Endometrium (tissue), 2 donors: ENCODE measurements around the gene SERPINB11.
"Not testable (repeated sequence)": the region's sequence is repeated elsewhere in the genome, so short reads cannot be mapped to it uniquely, and the experiment has no call there.

Experiments used
- FAIRE-seq: peaks from 2 replicates; lab custom pipeline; 2012; peaks lifted over from hg19 to GRCh38; lab: Jason Lieb, UNC
- donor health status: control.
- donor health status: control.

Gene SERPINB11

DNA sequence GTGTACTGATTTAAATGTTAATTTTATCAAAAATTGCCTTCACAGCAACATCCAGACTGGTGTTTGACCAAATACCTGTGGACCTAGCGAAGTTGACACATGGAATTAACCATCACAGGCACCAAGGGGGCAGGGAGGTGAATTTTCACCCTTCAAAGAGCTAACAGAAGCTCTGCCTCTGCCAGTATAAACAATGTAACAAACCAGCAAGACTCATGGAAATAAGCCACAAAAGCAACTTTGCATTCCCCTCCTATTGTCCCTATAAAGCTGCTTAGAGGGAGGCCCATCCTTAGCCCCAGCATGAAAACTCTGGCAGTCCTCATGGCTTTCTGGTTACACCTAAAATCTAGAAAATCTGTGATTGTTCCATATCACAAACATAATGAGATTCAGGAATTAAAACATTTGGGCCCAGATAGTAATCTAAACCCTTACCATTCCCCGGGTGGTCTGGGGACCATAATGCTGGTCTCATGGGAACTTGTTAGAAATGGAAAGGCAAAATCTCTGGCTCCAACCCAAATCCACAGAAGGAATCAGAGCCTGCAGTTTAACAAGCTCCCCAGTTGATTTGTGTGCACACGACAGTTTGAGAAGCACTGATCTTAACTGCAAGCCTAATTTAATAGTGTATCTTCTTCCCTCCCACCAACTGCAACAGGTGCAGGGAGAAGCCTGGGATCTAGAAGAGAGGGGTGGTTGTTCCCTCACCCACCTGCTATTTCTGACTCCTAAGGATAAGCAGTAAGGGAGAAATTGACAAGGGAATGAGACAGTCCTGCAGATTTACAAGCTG, 23.1 kb downstream of the SERPINB11 start:
- FAIRE-seq = no peak

DNA sequence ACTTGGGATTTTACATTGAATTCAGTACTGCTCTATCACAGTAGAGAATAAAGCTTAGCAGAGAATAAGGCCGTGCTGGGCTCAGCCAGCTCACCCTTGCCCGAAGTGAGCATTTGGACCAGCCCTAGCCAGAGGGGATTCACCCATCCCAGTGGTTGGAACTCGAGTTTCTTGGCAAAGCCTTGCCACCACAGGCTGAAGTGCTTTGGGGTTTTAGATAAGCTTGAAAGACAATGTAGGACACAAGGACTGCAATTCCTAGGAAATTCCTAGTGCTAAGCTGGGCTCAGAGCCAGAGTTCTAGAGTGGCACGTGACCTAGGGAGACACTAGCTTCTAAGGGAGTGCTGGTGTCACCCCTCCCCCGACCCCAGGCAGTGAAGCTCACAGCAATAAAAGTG, 28.0 kb downstream of the SERPINB11 start:
- FAIRE-seq = no peak

DNA sequence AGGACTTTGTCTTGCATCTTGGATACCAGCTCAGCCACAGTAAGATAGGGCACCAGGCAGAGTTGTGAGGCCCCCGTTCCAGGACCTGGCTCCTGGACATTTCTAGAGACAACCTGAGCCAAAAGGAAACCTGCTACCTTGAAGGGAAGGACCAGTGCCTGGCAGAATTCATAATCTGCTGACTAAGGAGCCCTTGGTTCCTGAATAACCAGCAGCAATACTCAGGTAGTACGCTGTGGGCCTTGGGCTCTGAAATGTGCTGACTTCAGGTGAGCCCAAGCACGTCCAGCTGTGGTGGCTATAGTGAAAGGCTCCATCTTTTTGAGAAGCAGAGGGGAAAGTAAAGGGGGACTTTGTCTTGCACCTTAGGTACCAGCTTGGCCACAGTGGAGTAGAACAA, 28.5 kb downstream of the SERPINB11 start:
- FAIRE-seq = no peak

DNA sequence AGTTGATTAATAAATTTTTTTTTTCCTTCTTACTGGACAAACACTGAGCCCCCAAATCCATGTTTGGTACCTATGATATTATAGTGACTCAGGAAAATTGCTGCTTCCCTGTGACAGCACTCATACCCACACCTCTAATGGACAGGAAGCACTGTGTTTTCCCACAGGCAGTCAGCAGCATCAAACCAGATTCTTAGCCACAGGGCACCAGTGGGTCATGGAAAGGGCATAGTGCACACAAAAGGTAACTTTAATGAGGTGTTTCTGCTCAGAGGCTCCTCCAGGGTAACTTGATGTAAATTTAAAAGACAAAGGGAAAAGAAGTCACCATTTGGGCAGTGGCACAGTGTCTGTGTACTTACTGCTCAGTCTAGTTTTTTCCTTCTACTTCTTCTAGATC, 34.1 kb downstream of the SERPINB11 start:
- no peak for FAIRE-seq

DNA sequence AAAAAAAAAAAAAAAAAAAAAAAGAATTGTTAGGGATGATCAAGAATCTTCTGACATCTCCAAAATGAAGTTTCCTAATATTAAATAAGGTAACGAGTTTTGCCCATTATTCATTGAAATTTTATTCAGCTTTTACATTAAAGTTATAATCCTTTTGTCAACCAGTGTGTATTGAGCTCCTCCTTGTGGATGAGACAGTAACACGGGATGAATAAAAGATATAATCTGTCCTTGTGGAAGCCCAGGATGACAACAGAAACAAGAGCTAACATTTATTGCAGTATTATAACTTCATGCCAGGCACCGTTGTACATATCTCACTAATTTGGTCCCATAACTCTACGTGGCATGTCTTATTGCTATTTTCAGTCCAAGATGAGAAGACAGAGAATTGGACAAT, 39.0 kb downstream of the SERPINB11 start:
- peak; percentile 58 for FAIRE-seq

DNA sequence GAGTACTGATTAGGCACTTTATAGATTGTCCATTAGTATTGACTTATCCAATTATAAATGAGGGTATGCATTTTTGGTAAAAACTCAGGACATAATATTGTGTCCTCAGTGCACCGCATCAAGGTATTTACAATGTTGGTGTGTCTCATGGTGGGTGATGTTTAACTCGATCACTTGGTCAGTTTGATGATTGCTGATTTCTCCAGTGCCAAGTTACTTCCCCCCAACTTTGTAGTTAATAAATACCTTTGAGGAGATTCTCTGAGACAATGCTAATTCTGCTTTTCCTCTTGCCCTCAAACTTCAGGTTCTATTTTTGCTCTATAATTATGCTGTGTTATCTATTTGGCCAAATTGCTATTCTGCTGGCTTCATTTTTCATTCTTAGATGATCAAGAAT, 44.2 kb downstream of the SERPINB11 start:
- no peak for FAIRE-seq

DNA sequence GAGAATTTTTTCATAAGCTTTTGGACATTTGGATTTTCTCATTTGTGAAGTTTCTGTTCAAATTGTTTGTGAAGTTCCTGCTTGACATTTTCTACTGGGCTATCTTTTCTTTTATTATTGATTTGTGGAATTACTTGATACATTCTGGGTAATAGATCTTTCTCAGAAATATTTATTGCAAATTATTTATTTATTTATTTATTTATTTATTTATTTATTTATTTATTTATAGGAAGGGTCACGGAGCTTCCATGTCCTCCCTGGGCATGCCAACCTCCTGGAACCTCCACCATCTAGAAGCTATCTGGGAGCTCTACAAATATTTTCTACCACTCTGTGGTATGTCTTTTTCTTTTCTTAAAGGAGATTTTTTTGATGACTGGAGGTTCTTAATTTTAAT, 46.7 kb downstream of the SERPINB11 start:
- FAIRE-seq = no peak

DNA sequence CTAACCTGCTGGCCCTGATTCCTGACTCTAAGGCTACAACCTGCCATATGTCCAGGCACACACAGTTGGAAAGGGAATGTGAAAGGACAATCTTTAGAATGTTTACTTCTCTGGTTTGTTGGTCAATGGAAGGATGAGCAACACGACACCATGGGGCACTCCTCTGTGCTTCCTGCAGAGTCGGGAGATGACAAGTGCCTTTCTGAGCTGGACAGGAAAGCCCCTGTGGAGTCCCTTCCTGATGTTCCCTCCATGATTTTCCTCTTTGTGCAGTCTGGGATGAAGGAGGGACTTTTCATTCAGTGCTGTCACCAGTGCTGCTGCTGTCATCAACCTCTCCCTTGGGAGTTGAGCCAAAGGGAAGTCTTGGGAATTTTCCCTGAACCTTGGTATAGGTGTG, 49.9 kb downstream of the SERPINB11 start:
- FAIRE-seq = no peak

DNA sequence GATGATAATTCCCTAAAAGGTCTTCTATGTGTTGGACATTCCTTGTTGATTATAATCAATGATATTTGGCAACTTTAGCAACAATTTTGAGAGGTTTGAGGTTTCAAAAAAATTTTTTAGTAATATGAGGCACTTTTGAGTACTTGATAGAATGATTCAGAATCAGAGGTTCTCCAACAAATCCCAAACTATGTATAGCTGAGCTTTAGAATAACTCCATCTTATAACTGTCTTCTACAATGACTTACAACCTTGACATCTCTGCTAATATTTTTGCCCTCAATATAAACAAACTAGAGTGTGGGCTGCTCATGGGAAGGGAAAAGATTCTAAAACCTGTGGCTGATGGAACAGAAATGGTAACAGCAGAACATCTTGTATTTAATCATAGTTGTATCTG, 50.9 kb downstream of the SERPINB11 start:
- no peak for FAIRE-seq

DNA sequence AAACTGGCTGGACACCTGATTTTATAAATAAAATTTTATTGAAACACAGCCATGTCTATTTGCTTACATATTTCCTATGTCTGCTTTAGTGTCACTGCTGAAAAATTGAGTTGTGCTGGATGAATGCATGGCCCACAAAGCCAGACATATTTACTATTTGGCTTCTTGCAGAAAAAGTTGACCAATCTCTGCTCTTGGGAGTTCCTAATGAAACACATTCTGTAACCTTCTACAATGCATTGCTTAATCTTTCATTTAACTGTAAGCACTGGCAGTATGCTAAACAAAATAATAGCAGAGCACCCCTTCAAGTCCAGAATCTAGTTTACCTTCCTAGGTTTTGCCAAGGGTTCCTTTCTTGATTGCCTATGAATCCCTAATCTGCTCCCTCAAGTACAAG, 54.8 kb downstream of the SERPINB11 start:
- no peak for FAIRE-seq

DNA sequence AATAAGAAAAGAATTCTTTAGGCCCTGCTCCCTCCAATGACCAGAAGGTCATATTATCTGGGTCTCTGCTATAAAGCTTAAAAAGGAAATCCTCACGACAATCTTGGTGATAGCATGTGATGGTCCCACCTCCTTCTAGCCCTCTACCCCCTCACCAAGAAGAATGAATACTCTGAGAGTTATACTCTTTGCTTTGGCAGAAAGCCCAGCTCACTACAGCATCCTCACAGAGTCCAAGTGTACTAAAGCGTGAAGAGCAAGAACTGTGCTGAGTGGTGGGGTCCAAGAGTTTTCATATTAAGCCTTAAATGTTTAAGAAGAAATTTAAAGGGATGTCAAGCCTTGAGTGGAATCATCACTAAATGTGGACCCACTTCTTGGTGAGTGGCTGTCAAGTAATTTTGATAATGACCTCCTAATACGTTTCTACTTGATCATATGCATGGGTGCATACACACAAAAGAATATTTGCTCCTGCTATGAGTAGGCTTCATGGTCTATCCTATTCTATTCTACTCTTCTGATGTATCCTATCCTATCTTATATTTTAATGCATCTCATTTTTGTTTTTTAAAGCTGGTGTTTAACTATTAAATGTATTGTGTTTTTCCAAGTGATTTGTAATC, 56.0 kb downstream of the SERPINB11 start:
- no peak for FAIRE-seq

DNA sequence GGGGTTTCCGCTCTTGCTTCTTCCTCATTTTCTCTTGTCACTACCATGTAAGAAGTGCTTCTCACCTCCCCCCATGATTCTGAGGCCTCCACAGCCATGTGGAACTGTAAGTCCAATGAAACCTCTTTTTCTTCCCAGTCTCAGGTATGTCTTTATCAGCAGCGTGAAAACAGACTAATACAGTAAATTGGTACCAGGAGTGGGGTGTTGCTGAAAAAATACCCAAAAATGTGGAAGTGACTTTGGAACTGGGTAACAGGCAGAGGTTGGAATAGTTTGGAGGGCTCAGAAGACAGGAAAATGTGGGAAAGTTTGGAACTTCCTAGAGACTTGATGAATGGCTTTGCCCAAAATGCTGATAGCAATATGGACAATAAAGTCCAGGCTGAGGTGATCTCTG, 57.0 kb downstream of the SERPINB11 start:
- FAIRE-seq = not testable (repeated sequence)

DNA sequence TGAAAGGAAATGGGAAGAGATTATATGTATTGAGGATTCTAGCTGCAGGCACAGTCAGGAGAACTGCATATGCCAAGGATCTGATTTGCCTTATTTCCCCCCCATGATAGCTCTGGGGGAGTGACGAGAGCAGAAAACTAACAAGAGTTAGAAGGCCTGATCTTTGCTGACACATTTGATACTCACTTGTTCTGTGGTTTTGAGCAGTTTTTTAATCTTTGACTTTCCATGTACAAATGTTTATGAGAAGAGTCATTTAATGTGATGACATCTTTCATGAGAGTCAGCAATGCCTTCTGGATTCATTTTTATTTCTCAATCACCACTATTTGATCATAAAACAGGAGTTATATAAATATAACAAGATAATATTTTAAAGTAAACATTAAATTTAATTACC, 59.8 kb downstream of the SERPINB11 start:
- FAIRE-seq = no peak

DNA sequence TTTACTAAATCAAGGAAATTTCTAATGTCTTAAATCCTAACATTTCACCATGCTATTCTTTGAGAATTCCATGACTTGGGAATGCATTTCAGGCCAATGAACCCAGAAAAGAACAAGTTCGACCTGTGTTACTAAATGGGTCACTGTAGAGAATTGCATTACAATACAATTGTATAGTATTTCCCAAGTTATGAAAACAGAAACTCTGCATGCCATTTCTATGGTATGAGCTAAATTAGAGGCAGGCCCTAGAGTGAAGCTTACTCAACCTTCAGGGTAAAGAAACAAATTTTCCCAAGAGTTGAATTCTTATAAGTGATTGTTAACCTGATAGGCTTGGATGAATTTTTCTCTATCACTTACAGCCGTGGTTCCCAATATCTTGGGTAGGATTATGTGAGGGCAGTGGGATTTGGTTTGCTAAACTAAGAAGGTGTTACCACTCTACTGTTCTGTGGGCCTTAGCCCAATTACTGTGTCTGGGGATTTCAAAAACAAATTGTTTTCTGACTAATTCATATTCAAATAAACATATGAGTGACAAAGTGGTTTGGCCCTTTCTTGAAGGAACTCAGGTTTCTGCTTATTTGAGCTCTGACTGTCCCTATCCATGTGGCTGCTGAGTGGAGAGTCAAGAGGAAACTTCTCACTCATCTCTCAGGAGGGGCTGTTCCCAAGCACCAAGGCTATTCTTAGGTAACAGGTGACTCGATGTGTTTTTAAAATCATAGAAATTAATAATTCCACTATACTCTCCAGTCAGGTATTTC, 61.3 kb downstream of the SERPINB11 start:
- FAIRE-seq = no peak

DNA sequence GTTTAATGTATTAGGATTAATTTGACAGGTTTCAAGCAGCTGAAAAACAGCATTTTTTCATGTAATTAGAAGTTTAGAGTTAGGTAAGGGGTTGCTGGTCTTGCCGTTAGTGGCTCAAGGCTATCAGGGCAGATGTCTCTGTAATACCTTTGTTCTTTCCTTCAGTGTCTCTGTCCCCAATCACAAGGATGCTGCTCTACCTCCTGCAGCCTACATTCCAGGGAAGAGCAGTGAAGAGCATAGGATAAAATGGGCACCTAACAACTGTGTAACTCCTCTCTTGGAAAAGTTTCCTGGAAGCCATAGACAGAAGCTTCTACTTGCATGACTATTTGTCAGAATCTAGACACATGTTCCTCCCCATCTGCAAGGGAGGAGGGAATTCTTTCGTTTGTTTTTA, 63.1 kb downstream of the SERPINB11 start:
- no peak for FAIRE-seq
